HT1080 (cell line): Measurements from ENCODE around the gene ACSL1. TPM values are rescaled to one million over a fixed set of nuclear protein-coding genes. Genes with fewer than 3 reads are reported as not detected.

Experiments
- DNase-seq: peaks from one replicate; pipeline ENCODE4 v3.0.0-alpha.2; 2015; ENCODE audit warnings: low read depth
- small RNA-seq: library from RNA; depleted of rRNA; stranded (forward); fragments of <200 nt; gene quantifications from one replicate; pipeline ENCODE3, GENCODE V24; 2014
- total RNA-seq: library from RNA; depleted of rRNA; stranded (reverse); fragments of >200 nt; shearing (Covaris generic); gene quantifications from 2 replicates; pipeline ENCODE4 v1.2.3, GENCODE V29; 2014; rRNA removed

Gene ACSL1
- total RNA-seq, 1 experiment from 2014 or later: 6.6 TPM

DNA sequence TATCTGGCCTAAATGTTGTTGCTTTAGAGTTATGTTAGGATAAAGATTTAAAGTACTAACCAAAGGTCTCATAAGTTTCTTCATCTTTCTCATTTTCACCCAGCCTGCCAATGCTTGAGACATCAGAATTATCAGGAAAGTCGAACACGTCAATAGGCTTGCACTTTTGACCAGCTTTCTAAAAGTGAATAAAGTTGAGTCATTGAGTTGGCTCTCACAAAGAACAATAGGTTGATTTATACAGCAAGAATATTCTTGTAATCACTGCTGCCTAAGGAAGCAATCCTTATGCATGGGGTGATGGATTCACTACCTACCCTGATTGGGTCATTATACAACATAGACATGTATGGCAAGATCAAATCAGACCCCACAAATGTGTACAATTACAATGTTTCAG is 96.9 kb downstream of the ACSL1 start:
- DNase-seq: peak; percentile 86

DNA sequence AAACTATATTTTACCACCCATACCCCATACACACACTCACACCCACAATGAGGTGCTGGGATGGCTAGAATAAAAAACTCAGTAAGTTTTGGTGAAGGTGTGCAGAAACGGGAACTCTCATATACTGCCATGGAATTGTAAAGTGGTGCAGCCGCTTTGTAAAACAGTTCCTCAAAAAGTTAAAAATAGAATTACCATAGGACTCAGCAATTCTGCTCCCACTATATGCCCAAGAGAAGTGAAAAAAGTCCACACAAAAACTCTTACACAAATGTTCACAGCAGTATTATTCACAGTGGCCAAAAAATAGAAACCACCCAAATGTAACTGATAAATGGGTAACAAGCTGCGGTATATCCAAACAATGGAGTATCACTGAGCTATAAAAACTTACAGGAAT is 98.3 kb downstream of the ACSL1 start:
- DNase-seq: no peak

DNA sequence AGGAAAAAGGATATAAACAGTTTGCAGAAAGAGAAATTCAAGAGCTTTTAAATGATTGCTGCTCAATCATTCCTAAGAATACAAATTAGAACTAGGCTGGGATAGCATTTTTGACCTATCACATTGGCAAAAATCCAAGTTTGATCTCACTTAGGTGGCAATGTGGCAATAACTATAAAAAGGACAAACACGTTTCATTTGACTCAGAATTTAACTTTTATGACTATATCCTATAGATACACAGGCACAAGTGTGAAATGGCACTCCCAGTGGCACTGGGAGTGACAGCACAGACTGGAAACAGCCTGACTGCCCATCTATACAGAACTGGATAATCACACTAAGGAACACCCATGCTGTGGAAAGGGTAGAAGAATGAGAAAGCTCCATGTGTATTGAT is 103.0 kb downstream of the ACSL1 start:
- DNase-seq: no peak

DNA sequence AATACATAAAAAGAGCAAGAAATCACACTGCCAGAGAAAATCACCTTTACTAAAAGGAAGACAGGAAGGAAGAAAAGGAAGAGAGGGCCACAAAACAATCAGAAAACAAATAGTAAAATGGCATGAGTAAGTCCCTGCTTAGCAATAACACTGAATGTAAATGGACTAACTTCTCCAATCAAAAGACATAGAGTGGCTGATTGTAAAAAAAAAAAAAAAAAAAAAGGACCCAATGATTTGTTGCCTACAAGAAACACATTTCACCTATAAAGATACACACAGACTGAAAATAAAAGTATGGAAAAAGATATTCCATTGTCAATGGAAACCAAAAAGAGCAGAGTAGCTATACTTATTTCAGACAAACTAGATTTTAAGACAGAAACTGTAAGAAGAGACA is 104.5 kb downstream of the ACSL1 start:
- DNase-seq: no peak

DNA sequence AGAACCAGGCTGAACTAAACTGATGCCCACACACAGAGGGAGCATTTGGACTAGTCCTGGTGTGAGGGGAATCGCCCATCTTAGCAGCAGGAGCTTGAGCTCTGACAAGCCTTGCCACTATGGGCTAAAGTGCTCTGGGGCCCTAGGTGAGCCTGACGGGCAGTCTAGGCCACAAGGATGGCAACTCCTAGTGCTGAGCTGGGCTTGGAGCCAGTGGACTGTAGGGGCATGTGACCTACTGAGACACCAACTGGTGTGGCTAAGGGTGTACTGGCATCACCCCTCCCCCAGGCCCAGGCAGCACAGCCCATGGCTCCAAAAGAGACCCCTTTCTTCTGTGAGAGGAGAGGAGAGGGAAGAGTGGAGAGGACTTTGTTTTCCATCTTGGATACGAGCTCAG is 106.4 kb downstream of the ACSL1 start:
- no peak for DNase-seq

DNA sequence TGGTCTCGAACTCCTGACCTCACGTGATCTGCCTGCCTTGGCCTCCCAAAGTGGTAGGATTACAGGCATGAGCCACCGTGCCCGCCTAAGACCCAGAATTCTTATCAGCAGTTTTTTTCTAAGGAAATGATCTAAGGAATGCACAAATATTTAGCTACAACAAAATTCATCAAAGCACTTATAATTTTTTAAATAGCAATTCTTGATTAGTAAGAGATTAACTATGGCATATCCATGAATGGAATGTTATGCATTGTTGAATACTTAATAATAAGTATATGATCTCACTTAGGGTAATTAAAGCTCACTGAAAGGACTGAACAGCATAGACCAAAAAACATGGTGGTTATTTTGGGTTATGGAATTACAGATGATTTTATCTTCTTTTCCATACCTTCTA is 110.2 kb downstream of the ACSL1 start:
- no peak for DNase-seq

DNA sequence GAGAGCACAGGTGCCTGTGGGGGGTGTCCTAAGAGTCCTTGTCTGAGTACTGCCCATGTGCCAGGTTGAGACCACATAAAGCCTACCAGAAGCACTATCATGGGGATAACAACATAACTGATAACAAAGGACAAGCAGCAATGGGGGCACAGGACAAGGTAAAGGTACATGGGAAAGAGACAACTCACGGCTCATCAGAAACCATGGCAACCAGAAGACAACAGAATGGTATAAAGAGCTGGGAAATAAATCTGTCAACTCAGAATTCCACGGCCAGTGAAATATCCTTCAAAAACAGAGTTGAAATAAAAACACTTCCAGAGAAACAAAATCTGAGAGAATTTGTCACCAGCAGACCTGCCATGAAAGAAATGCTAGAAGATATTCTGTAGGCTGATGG is 111.9 kb downstream of the ACSL1 start:
- no peak for DNase-seq

DNA sequence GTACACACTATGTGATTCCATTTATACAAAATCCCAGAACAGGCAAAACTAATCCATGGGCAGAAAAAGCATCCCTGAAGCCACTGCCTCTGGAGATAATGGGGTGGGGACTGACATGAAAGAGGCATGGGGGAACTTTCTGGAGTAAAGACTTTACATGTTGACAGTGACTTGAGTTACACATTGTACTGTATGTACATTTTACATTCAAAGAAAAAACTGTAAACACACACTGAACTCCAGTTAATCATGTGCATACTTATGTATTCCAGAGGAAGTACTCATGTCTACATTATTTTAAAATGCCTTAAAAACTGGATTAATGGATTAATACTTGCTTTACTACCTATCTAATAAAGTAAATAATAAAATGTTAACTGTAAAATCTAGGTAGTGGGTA is 113.4 kb downstream of the ACSL1 start:
- DNase-seq: no peak

DNA sequence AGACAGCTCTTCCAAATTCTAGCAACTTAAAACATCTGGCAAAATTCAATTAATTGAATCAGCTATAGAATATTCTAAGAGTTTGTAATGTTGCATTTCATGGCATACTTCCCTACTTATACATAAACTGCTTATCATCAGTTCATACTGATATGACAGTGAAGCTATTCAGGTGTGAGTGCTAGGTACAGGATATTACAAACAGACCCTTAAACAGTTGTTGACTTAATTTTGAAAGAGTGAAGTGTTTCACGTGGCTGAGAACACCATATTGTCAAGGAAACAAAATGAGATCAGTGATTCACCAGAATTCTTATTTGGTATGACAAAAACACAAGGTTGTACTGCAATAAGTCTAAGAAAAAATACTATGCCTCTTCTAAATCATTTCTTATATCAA is 119.3 kb downstream of the ACSL1 start:
- DNase-seq: no peak

DNA sequence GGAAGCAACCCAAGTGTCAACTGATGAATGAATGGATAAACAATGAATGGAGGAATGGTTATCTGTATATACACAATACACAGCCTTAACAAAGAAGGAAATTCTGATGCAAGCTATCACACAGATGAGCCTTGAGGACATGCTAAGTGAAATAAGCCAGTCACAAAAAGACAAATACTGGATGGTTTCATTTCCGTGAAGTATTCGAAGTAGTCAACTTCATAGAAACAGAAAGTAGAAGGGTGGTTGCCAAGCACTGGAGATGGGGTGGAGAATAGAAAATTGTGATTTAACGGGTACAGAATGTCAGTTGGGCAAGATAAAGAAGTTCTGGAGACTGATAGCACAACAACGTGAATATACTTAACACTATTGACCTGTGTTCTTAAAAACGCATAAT is 120.1 kb downstream of the ACSL1 start:
- DNase-seq: no peak

Small RNA genes within 50 kb of the gene (small RNA-seq; reads per million reads assigned to genes)
- gene MIR3945: not detected

Other genes starting within 250 kb of the ACSL1 start
- gene CASP3, start 176.5 kb downstream of the ACSL1 start, total RNA-seq: 32.1 and 34.0 TPM in 2 replicates
- gene PRIMPOL, start 176.2 kb downstream of the ACSL1 start, total RNA-seq: 23.1 and 26.1 TPM in 2 replicates
- 37.1 and 37.3 TPM in 2 replicates for gene CENPU, start 91.9 kb downstream of the ACSL1 start, total RNA-seq
- not detected in 2 replicates for gene HELT, start 192.5 kb upstream of the ACSL1 start, total RNA-seq